GM19324 (cell line): ENCODE measurements around the gene NHSL2.
"Not testable (repeated sequence)": the region's sequence is repeated elsewhere in the genome, so short reads cannot be mapped to it uniquely, and the experiment has no call there.

Experiments used
- ATAC-seq: cut with Tn5 transposase; IDR thresholded peaks from one replicate; pipeline ENCODE4 v1.9.1; 2021; ENCODE audit warnings: mild to moderate bottlenecking, moderate library complexity; ENCODE audit not compliant: unreplicated experiment, low FRiP score

Gene NHSL2

GRCh38 chrX:72038868-72039267, 128.2 kb downstream of the NHSL2 start:
- ATAC-seq = no peak

GRCh38 chrX:72040506-72040905, 129.9 kb downstream of the NHSL2 start:
- no peak for ATAC-seq

GRCh38 chrX:72041176-72041575, 130.5 kb downstream of the NHSL2 start:
- no peak for ATAC-seq

- ATAC-seq = no peak
Observed at GRCh38 chrX:72041871-72042851, 131.5 kb downstream of the NHSL2 start.

- ATAC-seq = no peak
Observed at GRCh38 chrX:72042852-72043248, 132.2 kb downstream of the NHSL2 start.

GRCh38 chrX:72043636-72044035, 133.0 kb downstream of the NHSL2 start:
- no peak for ATAC-seq

- ATAC-seq = no peak
Observed at GRCh38 chrX:72045141-72045540, 134.5 kb downstream of the NHSL2 start.

GRCh38 chrX:72045552-72046277, 135.1 kb downstream of the NHSL2 start:
- no peak for ATAC-seq

- ATAC-seq = no peak
Observed at GRCh38 chrX:72046447-72046846, 135.8 kb downstream of the NHSL2 start.

GRCh38 chrX:72048510-72049455, 138.1 kb downstream of the NHSL2 start:
- ATAC-seq = no peak

- ATAC-seq = no peak
Observed at GRCh38 chrX:72050011-72050410, 139.4 kb downstream of the NHSL2 start.

GRCh38 chrX:72051589-72051988, 140.9 kb downstream of the NHSL2 start:
- no peak for ATAC-seq

- no peak for ATAC-seq
Observed at GRCh38 chrX:72052415-72053090, 141.9 kb downstream of the NHSL2 start.

GRCh38 chrX:72053508-72053907, 142.9 kb downstream of the NHSL2 start:
- ATAC-seq = no peak

GRCh38 chrX:72054779-72055489, 144.3 kb downstream of the NHSL2 start:
- ATAC-seq = no peak

- no peak for ATAC-seq
Observed at GRCh38 chrX:72057331-72057730, 146.7 kb downstream of the NHSL2 start.

GRCh38 chrX:72057849-72058248, 147.2 kb downstream of the NHSL2 start:
- no peak for ATAC-seq

- ATAC-seq = not testable (repeated sequence)
Observed at GRCh38 chrX:72058346-72058745, 147.7 kb downstream of the NHSL2 start.

- no peak for ATAC-seq
Observed at GRCh38 chrX:72060196-72060920, 149.7 kb downstream of the NHSL2 start.
